GM13977 (cell line): Measurements from ENCODE around the gene SLC15A5.
A peak's percentile ranks its signal among the peaks of the same experiment; 100 is the strongest.

Experiments
- DNase-seq: peaks from one replicate; pipeline ENCODE4 v3.0.0; 2012; ENCODE audit warnings: low spot score
- in situ Hi-C: fragments of 300-500 bp; cut with MboI; formaldehyde crosslinking; loops from one replicate; pipeline ENCODE4 v1.12.0; 2022; ENCODE audit warnings: low sequenced_read_pairs, low pct_unique_long_range_greater_than_20kb, mixed read lengths, inconsistent platforms; ENCODE audit not compliant: unreplicated experiment
- TF ChIP-seq, protein P1 (sequence below): IDR thresholded peaks from 2 replicates; pipeline ENCODE4 v1.5.1; 2012; ENCODE audit warnings: mild to moderate bottlenecking, control low read depth; ENCODE audit not compliant: insufficient read depth; ENCODE audit errors: extremely low read depth, missing control alignments

SLC15A5 gene

GRCh38 chr12:16198884-16199283 lies 78.6 kb downstream of the SLC15A5 start:
- in situ Hi-C loops: no loop called here
- DNase-seq: no peak
- TF ChIP-seq, protein P1, sequence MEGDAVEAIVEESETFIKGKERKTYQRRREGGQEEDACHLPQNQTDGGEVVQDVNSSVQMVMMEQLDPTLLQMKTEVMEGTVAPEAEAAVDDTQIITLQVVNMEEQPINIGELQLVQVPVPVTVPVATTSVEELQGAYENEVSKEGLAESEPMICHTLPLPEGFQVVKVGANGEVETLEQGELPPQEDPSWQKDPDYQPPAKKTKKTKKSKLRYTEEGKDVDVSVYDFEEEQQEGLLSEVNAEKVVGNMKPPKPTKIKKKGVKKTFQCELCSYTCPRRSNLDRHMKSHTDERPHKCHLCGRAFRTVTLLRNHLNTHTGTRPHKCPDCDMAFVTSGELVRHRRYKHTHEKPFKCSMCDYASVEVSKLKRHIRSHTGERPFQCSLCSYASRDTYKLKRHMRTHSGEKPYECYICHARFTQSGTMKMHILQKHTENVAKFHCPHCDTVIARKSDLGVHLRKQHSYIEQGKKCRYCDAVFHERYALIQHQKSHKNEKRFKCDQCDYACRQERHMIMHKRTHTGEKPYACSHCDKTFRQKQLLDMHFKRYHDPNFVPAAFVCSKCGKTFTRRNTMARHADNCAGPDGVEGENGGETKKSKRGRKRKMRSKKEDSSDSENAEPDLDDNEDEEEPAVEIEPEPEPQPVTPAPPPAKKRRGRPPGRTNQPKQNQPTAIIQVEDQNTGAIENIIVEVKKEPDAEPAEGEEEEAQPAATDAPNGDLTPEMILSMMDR: no peak

DNA sequence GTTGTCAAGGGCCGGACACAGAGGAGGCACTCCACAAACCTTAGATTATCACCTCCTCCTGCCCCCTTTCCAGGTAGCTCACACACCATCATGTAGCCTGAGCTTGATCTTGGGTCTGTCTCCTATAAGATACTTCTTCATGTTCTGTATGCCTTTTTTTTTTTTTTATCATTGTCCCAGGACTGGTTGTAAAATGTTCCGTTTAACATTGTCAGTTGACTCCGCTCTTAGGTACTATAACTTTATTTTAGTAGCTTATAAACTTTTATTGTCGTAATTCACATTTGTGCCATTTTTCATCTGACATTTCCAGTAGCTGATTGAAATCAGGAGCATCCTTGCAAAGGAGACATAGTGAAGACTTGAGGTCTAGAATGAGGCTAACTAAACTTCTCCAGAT lies 79.9 kb downstream of the SLC15A5 start:
- no peak for DNase-seq
- in situ Hi-C loops: no loop called here
- TF ChIP-seq, protein P1: no peak

DNA sequence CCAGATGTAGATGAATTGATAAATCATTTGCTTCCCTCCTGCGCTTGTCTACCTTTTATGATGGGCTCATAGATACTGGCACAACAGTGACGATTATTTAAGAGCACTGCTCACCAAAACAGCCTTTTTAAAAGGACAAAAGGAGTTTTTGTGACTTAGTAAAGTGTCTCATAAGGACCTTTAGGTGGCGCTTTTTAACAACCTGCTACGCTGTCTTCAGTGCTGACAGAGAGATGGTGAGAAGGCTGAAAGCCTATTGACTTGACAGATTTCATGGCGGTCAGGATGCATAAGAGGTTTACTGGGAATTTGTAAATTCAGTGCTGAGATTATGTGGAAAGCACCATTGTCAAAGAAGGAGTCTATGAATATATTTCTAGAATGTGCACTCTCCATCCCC lies 87.6 kb downstream of the SLC15A5 start:
- no peak for DNase-seq

DNA sequence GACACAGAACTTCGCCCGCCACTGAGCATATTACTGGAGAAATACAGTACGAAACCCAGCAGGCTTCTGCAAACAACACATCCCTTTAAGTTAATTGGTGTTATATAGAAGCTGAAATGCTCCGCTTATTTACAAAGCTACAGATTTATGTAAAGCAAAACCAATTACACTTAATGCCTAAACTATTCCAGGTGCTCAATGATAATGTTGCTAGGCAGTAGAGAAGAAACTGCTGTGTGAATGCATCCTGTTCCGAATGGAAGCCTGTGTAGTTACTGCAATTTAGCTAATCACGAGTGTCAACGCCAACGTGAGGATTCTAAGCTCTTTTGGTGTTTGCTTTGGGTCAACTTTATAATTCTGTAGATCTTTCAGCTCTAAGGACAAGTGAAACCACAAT lies 89.8 kb downstream of the SLC15A5 start:
- DNase-seq: no peak
- TF ChIP-seq, protein P1: no peak
- in situ Hi-C loops: no loop called here

More for the DNA sequence above, 87.6 kb downstream of the SLC15A5 start:
- in situ Hi-C loops: no loop called here
- TF ChIP-seq, protein P1: peak; percentile 26

GRCh38 chr12:16184681-16185080 lies 92.8 kb downstream of the SLC15A5 start:
- TF ChIP-seq, protein P1: no peak
- no peak for DNase-seq
- in situ Hi-C loops: no loop called here

DNA sequence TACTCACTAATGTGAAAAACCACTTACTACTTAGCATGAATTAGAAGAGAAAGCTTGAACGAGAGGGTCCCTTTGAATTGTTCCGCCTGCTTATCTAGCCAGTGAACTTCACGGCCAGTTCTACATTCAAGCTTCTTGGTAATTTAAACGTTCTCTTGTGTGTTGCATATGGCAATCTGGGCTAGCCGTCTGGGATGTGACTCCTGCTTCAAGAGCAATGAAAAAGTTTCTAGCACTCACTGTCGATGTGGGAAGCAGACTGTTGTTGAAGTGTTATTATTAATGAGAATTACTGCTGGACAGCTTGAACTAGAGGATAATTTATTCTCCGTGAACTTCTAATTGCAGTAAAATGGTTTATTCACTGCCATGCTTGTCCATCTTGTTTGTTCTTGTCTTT lies 93.9 kb downstream of the SLC15A5 start:
- DNase-seq: no peak
- in situ Hi-C loops: no loop called here
- TF ChIP-seq, protein P1: no peak

- TF ChIP-seq, protein P1: no peak
- no peak for DNase-seq
- in situ Hi-C loops: no loop called here
These were observed 101.6 kb downstream of the SLC15A5 start for GRCh38 chr12:16175840-16176239.
